Calu3 (cell line): ENCODE measurements around the gene EXOC6B. TPM values are rescaled to one million over a fixed set of nuclear protein-coding genes. Genes with fewer than 3 reads are reported as not detected.

Experiments
- BruUV-seq: library from RNA; stranded (reverse); fragments of 400-500 nt; replicated peaks from 2 replicates; lab custom pipeline; 2021; lab: Mats Ljungman, UMichigan
- CTCF ChIA-PET: fragments of 300-600 bp; sonication (Branson Sonifier 250); formaldehyde crosslinking; loops from one replicate; lab custom pipeline; 2022; ENCODE audit warnings: antibody characterized with exemption; lab: Charles Lee
- DNase-seq: peaks from one replicate; pipeline ENCODE4 v3.0.0; 2022
- H3K27ac Mint-ChIP-seq: one replicate; pipeline ENCODE4 v1.8.0; 2022; ENCODE audit warnings: mixed read lengths; ENCODE audit not compliant: unreplicated experiment
- H3K27me3 Mint-ChIP-seq: one replicate; pipeline ENCODE4 v1.8.0; 2022; ENCODE audit warnings: mixed read lengths; ENCODE audit not compliant: unreplicated experiment
- H3K36me3 Mint-ChIP-seq: one replicate; pipeline ENCODE4 v1.8.0; 2022; ENCODE audit warnings: mild to moderate bottlenecking, moderate library complexity, mixed read lengths; ENCODE audit not compliant: insufficient read depth, unreplicated experiment
- H3K4me1 Mint-ChIP-seq: one replicate; pipeline ENCODE4 v1.8.0; 2022; ENCODE audit warnings: mild to moderate bottlenecking, low read depth, mixed read lengths; ENCODE audit not compliant: unreplicated experiment
- H3K4me3 Mint-ChIP-seq: one replicate; pipeline ENCODE4 v1.8.0; 2022; ENCODE audit warnings: mild to moderate bottlenecking, low read depth, moderate library complexity, mixed read lengths; ENCODE audit not compliant: unreplicated experiment
- H3K9me3 Mint-ChIP-seq: one replicate; pipeline ENCODE4 v1.8.0; 2022; ENCODE audit warnings: low read depth, mixed read lengths; ENCODE audit not compliant: unreplicated experiment
- CTCF ChIP-seq: fragments of 200-600 bp; IDR thresholded peaks from one replicate; pipeline ENCODE4 v1.8.0; 2022; ENCODE audit warnings: antibody characterized with exemption; ENCODE audit not compliant: unreplicated experiment
- intact Hi-C: fragments of 100-400 bp; cut with micrococcal nuclease; formaldehyde crosslinking; loops from one replicate; pipeline ENCODE4 v1.10.0; 2022; ENCODE audit not compliant: unreplicated experiment
- total RNA-seq: library from RNA; stranded (reverse); gene quantifications from 2 replicates; pipeline ENCODE4 v1.2.3, GENCODE V29; 2022

Gene EXOC6B
- total RNA-seq, 1 experiment from 2014 or later: 26.6 TPM

- Mint-ChIP-seq H3K4me3 (no peak overlapping the region), H3K27ac (no peak overlapping the region), H3K4me1 (peaks cover 6% of the 10 kb centered on the region), H3K36me3 (no peaks in the 10 kb centered on the region), H3K9me3 (no peaks in the 10 kb centered on the region), H3K27me3 (no peaks in the 10 kb centered on the region)
- CTCF ChIA-PET: interaction anchor here (0.7 to 1.6 kb wide), 4 partner anchors 121 to 402 kb away, joined by 3 to 4 read pairs (median 4); no protein-coding TSS in a partner anchor
- intact Hi-C loops: no loop called here
- TF ChIP-seq CTCF: peak; percentile 67
- DNase-seq: peak; percentile 54
- no TSS peak for BruUV-seq
Observed at GRCh38 chr2:72325592-72326422, 500.0 kb downstream of the EXOC6B start.

DNA sequence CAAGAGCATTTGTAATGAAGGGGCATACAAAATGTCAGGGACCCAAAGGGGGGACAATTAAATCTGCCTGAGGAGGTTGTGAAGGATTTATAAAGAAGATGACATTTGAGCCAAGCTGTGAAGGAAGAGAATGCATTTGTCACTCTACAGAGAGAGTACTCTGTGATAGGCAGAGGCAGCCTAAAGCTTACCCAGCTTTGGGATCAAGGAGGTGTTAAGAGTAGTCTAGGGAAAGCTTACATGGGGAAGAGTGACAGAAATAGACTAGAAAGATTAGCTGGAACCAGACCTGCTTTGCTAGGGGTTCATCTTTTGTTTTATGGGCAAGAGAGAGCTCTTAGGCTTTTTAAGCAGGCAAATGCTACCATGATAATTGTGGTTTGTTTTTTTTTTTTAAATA is 509.1 kb downstream of the EXOC6B start:
- CTCF ChIA-PET: no interaction called here
- intact Hi-C loops: no loop called here
- Mint-ChIP-seq H3K27me3 (no peaks in the 10 kb centered on the region), H3K4me3 (no peak overlapping the region), H3K36me3 (no peaks in the 10 kb centered on the region), H3K27ac (no peak overlapping the region), H3K9me3 (no peaks in the 10 kb centered on the region), H3K4me1 (no peaks in the 10 kb centered on the region)
- DNase-seq: no peak
- no TSS peak for BruUV-seq
- TF ChIP-seq CTCF: no peak

DNA sequence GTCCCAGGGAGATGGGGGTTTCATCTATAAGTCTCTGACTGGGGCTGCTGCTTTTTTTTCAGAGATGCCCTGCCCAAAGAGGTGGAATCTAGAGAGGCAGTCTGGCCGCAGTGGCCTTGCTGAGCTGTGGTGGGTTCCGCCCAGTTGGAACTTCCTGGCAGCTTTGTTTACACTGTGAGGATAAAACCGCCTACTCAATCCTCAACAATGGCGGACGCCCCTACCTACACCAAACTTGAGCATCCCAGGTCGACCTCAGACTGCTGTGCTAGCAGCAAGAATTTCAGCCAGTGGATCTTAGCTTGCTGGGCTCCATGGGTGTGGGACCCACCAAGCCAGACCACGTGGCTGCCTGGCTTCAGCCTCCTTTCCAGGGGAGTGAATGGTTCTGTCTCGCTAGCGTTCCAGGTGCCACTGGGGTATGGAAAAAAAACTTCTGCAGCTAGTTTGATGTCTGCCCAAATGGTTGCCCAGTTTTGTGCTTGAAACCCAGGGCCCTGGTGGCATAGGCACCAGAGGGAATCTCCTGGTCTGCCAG is 525.6 kb downstream of the EXOC6B start:
- Mint-ChIP-seq H3K4me3 (no peak overlapping the region), H3K36me3 (no peaks in the 10 kb centered on the region), H3K9me3 (peaks cover 2% of the 10 kb centered on the region), H3K4me1 (no peaks in the 10 kb centered on the region), H3K27me3 (no peaks in the 10 kb centered on the region), H3K27ac (no peak overlapping the region)
- no peak for DNase-seq
- BruUV-seq: no TSS peak
- intact Hi-C loops: no loop called here
- TF ChIP-seq CTCF: no peak
- CTCF ChIA-PET: no interaction called here

DNA sequence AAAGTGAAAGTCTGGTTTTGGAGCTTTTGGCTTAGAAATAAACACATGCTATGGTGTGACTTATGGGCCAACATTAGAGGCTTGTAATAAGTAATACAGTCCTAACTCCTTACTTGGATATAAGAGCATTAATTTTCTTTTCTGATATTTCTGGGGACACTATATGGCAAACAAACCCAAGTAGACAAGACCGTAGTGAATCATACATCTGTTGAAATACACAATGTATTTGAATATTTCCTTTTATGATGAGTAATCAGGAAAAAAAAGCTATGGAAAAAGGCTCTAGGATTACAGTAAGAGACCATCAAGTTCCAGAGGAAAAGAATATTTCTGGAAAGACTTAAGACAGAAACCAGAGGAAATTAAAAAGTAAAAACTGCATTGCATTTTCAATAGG is 532.2 kb downstream of the EXOC6B start:
- no peak for DNase-seq
- no peaks in the 10 kb centered on the region for H3K4me1 Mint-ChIP-seq
- H3K36me3 Mint-ChIP-seq: no peaks in the 10 kb centered on the region
- intact Hi-C loops: no loop called here
- no peaks in the 10 kb centered on the region for H3K9me3 Mint-ChIP-seq
- BruUV-seq: no TSS peak
- no peak overlapping the region for H3K4me3 Mint-ChIP-seq
- no peak for TF ChIP-seq CTCF
- H3K27me3 Mint-ChIP-seq: no peaks in the 10 kb centered on the region
- CTCF ChIA-PET: no interaction called here
- H3K27ac Mint-ChIP-seq: no peak overlapping the region
